ENCODE measurements around the gene ACTR3C.

DNA sequence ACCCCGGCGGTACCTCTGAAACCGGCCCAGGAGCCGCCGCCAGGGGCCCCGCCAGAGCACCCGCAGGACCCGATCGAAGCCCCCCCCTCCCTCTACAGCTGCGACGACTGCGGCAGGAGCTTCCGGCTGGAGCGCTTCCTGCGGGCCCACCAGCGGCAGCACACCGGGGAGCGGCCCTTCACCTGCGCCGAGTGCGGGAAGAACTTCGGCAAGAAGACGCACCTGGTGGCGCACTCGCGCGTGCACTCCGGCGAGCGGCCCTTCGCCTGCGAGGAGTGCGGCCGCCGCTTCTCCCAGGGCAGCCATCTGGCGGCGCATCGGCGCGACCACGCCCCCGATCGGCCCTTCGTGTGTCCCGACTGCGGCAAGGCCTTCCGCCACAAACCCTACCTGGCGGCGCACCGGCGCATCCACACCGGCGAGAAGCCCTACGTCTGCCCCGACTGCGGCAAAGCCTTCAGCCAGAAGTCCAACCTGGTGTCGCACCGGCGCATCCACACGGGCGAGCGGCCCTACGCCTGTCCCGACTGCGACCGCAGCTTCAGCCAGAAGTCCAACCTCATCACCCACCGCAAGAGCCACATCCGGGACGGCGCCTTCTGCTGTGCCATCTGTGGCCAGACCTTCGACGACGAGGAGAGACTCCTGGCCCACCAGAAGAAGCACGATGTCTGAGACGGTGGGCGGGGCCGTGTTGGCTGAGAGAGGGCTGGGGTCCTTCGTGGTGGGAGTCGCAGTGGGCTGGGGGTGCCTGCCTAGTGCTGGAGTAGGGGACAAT lies 49.1 kb upstream of the ACTR3C start:
- TF ChIP-seq, protein P1, sequence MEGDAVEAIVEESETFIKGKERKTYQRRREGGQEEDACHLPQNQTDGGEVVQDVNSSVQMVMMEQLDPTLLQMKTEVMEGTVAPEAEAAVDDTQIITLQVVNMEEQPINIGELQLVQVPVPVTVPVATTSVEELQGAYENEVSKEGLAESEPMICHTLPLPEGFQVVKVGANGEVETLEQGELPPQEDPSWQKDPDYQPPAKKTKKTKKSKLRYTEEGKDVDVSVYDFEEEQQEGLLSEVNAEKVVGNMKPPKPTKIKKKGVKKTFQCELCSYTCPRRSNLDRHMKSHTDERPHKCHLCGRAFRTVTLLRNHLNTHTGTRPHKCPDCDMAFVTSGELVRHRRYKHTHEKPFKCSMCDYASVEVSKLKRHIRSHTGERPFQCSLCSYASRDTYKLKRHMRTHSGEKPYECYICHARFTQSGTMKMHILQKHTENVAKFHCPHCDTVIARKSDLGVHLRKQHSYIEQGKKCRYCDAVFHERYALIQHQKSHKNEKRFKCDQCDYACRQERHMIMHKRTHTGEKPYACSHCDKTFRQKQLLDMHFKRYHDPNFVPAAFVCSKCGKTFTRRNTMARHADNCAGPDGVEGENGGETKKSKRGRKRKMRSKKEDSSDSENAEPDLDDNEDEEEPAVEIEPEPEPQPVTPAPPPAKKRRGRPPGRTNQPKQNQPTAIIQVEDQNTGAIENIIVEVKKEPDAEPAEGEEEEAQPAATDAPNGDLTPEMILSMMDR (conservative IDR thresholded peaks at IDR 0.05; ENCODE audit: low read depth, low read length): no peak
- no peak for TF ChIP-seq EZH2 (IDR thresholded peaks at IDR 0.05; ENCODE audit: borderline replicate concordance, low read depth, low read length, poor library complexity, severe bottlenecking)
